HL-60 (cell line): ENCODE data around the gene TTC28.

Experiments used
- DNase-seq, 2 experiments: peaks; one replicate each; pipeline ENCODE4 v3.0.0-alpha.2; 2010 to 2020; ENCODE audit warnings: low read depth in 1 of 2, low spot score in 1 of 2
- H3K27ac ChIP-seq: fragments of 250-450 bp; sonication (Bioruptor Pico); replicated peaks from 2 replicates; pipeline ENCODE4 v1.5.1; 2020; ENCODE audit warnings: mild to moderate bottlenecking, moderate library complexity
- H3K27me3 ChIP-seq: fragments of 250-450 bp; sonication (Bioruptor Pico); 2 replicates; pipeline ENCODE4 v1.5.1; 2021; ENCODE audit warnings: mild to moderate bottlenecking, moderate library complexity; ENCODE audit not compliant: insufficient read depth, poor library complexity, severe bottlenecking
- H3K4me3 ChIP-seq: replicated peaks from 2 replicates; pipeline ENCODE4 v1.5.1; 2011; ENCODE audit warnings: mild to moderate bottlenecking, control low read depth, low read length; ENCODE audit not compliant: insufficient read depth
- CTCF ChIP-seq: IDR thresholded peaks from one replicate; pipeline ENCODE4 v1.5.1; 2011; ENCODE audit warnings: low read length, control low read depth, inconsistent platforms; ENCODE audit not compliant: insufficient read depth
- GABPA ChIP-seq: IDR thresholded peaks from 2 replicates; pipeline ENCODE4 v1.6.1; 2012; ENCODE audit warnings: low read depth
- POLR2AphosphoS5 ChIP-seq: IDR thresholded peaks from 2 replicates; pipeline ENCODE4 v1.6.1; 2012; ENCODE audit warnings: low read depth
- REST ChIP-seq: IDR thresholded peaks from 2 replicates; pipeline ENCODE4 v1.6.1; 2012; ENCODE audit warnings: low read depth; ENCODE audit not compliant: insufficient replicate concordance
- SPI1 ChIP-seq: IDR thresholded peaks from 2 replicates; pipeline ENCODE4 v1.6.1; 2012; ENCODE audit warnings: low read depth, mild to moderate bottlenecking, borderline replicate concordance

Gene TTC28

GRCh38 chr22:28239941-28240340, 439.7 kb downstream of the TTC28 start:
- Histone ChIP-seq H3K27ac (no peak overlapping the region), H3K27me3 (peaks cover 4% of the 10 kb centered on the region), H3K4me3 (no peak overlapping the region)
- no peak for TF ChIP-seq POLR2AphosphoS5
- TF ChIP-seq SPI1: no peak
- no peak for TF ChIP-seq GABPA
- TF ChIP-seq CTCF: no peak
- no peak for TF ChIP-seq REST
- DNase-seq: no peak

DNA sequence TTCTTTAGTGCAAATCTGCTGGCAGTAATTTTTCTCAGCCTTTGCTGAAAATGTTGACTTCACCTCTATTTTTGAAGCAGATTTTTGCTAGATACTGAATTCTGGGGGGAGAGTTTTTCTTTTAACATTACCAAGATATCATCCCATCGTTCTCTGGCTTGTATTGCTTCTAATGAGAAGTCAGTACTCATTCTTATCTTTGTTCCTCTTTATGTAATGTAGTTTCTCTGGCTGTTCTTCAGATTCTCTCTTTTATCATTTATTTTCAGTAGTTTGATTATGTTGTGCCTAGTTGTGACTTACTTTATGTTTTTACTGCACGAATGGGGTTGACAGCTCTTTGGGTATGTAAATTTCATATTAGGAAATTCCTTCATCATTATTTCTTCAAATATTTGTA, 441.9 kb downstream of the TTC28 start:
- Histone ChIP-seq H3K4me3 (no peak overlapping the region), H3K27me3 (no peaks in the 10 kb centered on the region), H3K27ac (no peak overlapping the region)
- no peak for TF ChIP-seq CTCF
- TF ChIP-seq REST: no peak
- TF ChIP-seq POLR2AphosphoS5: no peak
- no peak for TF ChIP-seq SPI1
- no peak for TF ChIP-seq GABPA
- DNase-seq: no peak

GRCh38 chr22:28237112-28237511, 442.5 kb downstream of the TTC28 start:
- no peaks in the 10 kb centered on the region for H3K27me3 ChIP-seq
- TF ChIP-seq GABPA (no peak), REST (no peak), CTCF (no peak), POLR2AphosphoS5 (no peak), SPI1 (no peak)
- H3K4me3 ChIP-seq: no peak overlapping the region
- no peak for DNase-seq
- no peak overlapping the region for H3K27ac ChIP-seq
